HCEC 1CT (cell line): Measurements from ENCODE around the gene MYO1D.
A peak's percentile ranks its signal among the peaks of the same experiment; 100 is the strongest.
"Not testable (repeated sequence)": the region's sequence is repeated elsewhere in the genome, so short reads cannot be mapped to it uniquely, and the experiment has no call there.

Experiments used
- DNase-seq: peaks from one replicate; pipeline ENCODE4 v3.0.0-alpha.2; 2017

MYO1D gene

DNA sequence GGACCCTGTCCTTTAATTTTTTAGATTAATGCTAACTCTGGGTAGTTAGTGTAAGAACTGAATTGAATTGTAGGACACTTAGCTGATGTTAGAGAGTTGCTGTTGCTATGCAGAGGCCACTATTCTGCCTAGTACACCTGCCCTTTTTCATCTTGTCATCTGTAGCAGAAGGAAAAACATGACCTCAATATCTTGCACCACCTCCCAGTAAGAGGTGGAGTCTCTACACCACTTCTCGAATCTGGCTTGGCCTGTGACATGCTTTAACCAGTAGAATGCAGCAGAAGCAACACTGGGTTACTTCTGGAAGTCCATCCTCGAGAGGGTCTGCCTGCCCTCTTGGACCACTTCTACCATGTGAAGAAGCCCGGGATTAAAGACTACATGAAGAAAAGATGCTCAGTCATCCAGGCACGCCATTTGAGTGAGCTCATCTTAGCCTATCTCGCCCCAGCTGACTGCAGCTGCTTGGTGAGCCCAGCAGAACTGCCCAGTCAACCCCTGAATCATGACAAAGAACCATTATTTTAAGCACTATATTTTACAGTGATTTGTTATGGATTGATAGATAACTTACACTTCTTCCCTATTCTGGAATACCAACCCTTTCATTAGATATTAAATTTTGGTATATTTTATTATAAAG is 153.5 kb downstream of the MYO1D start:
- DNase-seq: peak; percentile 37

DNA sequence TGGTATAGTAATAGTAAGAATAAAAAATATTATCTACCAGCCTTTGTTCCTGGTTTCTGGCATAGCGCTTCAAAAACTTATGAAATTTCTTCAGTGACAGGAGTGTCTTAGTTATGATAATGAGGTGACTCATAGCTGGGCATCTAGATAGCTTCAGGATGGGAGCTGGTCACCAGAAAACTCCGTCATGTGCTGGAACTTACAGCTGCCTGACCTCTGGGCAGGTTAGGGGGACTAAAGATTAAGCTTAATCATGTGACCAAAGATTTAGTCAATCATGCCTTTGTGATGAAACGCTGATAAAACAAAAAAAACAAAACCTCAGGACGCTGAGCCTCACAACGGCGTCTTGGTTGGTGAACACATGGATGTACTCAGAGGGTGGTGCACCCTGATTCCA is 154.2 kb downstream of the MYO1D start:
- no peak for DNase-seq

DNA sequence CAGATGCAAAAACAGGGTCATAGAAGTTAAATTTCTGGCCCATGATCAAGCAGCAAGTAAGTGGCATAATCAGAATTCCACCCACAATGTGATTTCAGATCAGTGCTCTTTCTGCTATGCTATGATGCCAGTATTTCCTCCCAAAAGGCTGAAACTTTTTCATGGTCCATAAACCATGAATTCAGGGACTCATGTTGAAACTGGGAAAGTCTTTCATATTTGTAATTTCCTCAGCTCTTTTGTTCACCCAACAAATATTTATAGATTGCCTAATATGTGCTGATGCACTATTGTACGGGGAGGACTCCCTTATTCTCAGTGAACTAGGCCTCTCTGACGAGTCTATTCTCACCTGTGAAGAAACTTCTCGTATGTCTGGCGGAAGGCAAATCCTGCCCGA is 156.3 kb downstream of the MYO1D start:
- no peak for DNase-seq

DNA sequence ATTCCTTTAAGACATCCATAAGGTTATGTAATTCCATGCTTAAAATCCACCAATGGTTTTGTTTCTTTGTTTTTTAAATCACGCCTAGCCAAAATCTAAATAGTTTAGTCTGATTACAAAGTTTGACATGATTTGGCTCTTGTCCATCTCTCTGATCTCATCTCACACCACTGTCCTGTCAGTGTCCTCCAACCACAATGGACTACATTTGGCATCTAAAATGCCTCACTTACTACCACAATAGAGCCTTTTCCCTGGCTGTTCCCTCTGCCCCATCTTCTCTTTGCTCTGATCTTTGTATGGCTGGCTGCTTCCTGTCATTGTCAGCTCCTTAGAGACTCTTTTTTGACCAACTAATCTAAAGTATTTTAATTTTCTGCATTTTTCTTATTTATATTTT is 157.2 kb downstream of the MYO1D start:
- no peak for DNase-seq

DNA sequence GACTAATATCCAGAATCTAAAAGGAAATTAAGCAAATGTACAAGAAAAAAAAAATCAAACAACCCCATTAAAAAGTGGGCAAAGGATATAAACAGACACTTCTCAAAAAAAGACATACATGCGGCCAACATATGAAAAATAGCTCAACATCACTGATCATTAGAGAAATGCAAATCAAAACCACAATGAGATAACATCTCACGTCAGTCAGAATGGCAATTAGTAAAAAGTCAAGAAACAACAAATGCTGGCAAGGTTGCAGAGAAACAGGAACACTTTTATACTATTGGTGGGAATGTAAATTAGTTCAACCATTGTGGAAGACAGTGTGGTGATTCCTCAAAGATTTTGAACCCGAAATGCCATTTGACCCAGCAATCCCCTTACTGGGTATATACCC is 162.0 kb downstream of the MYO1D start:
- not testable (repeated sequence) for DNase-seq

DNA sequence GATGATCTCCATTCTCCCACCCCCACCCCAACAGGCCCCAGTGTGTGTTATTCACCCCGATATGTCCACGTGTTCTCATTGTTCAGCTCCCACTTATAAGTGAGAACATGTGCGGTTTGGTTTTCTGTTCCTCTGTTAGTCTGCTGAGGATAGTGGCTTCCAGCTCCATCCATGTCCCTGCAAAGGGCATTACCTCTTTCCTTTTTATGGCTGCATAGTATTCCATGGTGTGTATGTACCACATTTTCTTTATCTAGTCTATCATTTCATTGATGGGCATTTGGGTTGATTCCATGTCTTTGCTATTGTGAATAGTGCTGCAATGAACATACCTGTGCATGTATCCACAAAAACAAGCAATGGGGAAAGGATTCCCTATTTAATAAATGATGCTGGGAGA is 162.7 kb downstream of the MYO1D start:
- DNase-seq: not testable (repeated sequence)

DNA sequence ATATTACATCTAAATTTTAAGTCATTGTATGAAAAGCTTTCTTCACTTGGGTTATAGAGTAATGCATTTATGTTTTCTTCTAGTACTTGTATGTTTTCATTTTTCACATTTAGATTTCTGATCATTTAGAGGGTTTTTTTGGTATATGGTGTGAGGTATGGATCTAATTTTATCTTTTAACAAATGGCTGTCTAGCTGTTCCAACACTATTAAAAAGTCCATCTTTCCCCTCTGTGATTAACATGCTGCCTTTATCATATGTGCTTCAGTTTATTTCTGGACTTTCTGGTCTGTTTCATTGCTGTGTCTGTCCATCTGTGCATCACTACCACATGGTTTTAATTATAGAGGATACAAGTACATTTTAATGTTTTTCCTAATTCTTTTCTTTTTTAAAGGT is 163.8 kb downstream of the MYO1D start:
- no peak for DNase-seq

DNA sequence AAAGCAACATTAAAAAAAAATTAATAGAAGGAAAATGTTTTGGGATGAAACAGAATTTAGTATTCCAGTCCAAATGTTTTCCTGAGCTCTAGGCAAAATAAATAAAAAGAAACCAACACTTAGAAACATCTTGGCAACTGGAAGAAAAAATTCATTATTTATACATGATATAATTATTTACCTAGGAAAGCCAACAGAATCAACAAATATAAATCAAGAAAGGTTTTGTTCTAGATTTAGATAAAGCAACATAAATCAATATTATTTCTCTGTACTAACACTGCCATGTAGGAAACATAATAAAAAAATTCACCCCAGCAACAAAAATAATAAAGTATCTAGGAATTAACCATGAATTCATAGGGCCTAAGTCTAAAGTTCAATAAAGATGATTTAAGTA is 167.4 kb downstream of the MYO1D start:
- no peak for DNase-seq

DNA sequence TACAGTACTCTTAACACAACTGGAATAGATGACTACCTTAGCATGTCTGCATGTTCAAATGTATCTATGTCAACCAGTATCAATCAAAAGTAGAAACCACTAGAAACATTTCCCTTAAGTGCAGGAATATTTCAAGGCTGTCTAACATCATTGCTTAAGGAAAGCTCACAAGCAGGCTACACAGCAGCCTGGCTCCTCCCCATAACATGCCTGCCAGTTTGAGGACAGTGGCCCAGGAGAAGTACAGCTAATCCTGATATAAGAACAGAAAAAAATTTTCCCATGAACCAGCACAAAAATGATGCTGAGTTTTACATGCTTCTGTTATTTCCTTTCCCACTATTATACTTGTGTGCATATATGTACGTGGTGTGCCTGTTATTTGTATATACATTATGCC is 175.1 kb downstream of the MYO1D start:
- DNase-seq: no peak

DNA sequence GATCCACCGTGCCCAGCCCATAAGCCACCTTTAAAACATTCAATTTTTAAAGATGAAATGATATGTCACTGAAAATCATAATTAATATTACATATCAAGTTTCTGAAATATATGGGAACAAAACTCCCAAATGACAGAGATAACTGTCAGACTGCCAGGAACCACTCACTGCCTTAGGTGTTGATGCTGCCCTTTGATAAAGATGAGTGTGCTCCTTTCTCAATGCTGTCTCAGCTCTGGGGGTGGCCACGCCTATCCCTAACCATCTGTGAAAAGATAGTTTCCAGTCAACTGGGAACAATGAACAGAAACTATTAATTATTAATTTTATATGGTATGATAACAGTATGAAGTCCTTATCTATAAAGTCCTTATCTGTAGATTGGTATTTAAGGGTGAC is 177.7 kb downstream of the MYO1D start:
- no peak for DNase-seq

DNA sequence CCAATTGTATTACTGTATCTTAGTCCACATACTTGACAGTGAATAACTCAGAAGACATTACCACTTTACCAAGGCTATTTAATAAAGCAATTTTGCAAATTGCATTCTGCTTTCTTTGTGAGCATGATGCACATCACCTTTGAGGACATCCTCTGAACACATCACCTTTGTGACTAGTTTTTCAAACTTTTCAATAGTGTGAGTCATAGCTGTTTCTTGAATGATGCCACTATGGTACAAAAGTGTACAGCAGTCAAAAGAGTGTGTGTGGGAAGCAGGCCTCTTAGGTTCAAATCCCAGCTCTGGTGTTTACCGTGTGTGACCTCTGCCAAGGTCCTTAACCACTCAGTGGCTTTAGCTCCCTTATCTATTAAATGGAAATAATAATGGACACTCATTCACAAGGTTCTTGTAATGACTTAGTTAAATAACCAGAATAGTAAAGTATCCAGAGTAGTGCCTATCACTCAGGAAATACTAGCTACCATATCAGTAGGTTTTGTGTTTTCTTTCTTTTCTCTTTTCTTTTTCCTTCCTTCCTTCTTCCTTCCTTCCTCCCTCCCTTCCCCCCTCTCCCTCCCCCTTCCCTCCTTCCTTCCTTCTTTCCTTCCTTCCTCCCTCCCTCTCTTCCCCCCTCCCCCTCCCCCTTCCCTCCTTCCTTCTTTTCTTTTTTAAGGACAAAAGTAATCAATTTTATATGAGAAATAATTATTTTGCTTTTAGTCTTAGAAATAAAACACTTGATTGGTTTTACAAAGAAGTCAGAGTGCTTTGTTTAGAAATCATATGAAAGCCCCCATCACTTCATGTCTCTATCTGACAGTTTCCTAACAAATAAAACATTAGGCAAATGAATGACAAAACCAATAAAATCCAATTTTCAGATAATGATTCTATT is 178.9 kb downstream of the MYO1D start:
- peak; percentile 9 for DNase-seq

DNA sequence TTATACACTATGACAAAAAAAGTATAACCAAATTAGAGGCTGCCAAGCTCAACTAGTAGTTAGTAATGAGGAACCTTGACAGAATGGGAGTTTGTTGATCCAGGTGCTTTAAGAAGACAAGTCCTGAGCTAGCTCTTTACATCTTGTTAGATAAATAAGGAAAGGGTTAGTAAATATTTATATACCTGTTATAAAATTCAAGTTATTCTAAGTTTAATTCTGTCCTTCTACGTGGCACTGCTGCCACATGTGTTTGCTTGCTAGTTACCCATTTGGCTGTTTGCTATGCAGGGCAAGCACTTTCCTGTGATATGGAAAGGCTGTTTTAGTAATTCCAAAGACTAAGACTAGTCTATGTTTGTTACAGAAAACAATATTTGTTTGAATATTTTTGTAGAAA is 180.5 kb downstream of the MYO1D start:
- no peak for DNase-seq

DNA sequence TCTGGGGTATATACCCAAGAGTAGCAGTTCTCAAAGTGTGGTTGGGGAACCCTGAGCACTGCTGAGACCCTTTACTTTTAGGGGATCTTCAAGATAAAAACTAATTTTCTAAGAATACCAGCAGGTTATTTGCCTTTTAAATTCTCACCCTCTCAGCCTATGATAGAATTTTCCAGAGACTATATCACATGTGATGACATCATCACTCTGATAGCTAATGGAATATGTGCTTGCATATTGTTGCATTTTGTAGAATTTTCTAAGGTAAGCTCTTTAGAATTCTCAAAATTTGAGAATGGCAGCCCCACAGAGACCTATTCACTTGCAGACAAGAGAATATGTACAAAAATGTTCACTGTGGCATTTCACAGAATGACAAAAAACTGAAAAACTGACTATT is 181.1 kb downstream of the MYO1D start:
- DNase-seq: no peak

DNA sequence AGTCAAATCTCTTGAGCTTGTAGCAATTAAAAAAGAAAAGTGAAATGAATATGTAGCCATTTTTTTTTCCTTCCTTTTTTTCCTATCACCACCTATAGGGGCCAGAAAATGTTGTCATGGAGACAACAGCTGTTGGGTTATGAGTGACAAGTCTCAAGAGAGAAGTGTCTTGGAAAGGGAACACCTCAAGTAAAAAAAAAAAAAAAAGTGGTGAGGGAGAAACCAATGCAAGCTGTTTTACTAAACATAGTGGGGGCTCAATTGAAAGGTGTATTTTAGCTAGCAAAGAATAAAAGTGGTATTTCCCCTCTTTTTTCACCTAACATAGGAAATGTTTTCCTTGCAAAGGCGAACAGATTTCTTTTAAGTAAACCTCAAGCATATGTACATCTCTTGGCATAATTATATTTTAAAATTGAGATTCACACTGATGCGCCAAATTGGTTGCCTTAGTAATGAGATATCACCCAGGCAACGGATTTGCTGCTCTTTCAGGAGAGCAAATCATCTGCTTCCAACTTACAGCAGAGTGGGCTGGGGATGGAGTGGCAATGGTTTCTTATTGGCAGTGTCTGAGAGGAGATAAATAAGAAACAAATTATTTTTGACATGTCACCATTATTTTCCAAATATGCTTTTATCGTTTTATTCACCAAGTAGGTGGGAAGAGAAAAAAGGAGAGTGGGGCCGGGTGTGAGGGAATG is 183.6 kb downstream of the MYO1D start:
- no peak for DNase-seq

DNA sequence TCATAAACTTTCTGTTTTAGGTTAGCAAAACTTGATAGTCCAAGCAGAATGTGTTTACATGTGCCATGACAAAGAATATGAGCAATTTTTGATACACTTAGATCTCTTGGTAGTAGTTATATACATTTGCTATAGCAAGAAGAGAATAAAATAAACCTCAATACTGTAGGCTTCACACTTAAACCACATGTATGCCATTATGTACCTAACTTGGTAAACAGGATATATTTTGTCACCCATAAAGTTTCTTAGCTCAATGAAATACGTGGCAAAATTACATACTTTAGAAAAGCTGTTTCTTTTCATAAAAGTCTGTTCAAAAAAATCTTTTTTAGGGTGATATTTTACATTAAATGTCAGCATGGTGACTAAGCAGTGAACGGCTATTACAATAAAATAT is 184.7 kb downstream of the MYO1D start:
- no peak for DNase-seq

DNA sequence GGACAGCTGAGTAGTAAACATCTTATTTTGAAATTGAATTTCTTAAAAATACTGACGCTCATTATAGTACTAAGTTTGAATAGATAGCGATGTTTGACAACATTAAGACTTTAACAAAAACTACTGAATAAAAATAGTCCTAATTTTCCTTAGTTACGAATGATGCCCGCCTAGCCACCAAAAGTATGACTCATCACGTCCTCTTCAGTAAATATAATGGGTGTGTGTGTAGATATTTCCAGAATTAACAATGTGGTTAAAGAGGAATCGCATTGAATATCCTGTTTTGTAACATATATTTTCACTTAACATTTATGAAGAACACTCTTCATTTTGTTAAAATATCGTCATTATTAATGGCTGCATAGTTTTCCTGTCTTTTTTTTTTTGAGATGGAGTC is 187.6 kb downstream of the MYO1D start:
- no peak for DNase-seq

DNA sequence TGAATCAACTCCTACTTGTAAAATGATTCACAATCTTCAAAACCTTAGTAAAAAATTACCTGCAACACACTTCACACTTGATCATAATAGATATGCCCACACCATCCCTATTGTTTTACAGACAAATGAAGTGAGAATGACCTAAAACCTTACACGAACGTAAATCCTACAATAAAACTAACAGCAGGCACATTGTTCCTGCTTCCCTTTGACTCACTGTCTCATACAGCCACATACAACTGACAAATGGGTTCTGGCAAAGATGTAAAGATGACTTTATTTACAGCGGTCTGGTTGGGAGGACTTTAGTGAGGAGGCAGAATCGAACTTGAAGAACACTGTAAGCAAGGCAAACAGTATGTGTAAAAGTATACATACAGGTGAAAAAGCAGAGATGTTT is 188.7 kb downstream of the MYO1D start:
- DNase-seq: no peak

DNA sequence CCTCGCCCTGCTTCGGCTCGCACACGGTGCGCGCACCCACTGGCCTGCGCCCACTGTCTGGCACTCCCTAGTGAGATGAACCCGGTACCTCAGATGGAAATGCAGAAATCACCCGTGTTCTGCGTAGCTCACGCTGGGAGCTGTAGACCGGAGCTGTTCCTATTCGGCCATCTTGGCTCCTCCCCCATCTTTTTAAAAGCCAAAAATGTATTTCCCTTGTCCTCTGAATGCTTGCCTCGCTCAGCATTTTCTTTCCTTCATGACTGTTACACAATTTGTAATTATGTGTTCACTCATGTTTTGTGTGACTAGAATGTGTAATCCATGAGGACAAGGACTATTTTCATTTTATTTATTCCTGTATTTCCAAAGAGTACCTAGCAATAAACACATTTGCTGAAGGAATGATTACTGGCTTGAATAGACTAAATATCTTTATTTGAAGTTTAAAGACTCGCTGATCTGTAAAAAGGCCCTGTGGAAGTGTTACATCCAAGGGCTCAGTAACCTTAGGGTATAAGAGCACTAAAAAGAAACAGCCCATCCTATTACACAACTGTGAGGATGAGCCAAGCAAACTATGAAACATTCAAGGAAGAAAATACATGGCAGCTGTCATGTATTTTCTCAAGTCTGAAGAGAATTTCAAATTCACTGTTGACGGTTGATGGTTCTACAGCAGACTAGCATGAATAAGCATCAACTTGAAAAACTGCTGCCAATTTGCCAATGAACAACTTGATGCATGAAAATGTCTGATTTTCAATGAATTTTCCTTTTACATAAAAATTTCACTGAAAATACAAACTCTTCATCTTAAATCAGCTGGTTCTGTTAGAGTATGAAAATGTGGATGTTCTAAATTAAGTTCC is 192.6 kb downstream of the MYO1D start:
- DNase-seq: no peak

DNA sequence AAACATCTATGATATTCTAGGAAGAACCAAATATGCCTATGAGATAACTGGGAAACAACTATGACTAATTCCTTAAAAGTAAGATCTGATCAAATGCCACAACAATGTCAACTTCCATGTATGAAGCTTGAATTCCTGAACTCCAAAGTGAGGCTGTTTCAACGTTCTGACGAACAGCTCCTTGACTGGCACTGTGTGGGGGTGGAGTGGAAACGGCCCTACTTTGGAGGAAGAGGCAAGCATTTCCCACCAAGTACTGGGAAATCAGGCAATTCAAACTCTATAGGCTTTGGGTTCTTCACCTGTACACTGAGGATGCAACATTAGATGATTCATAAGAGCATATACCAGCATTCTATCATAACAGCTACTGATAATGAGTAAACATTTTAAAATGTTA is 203.0 kb downstream of the MYO1D start:
- DNase-seq: peak; percentile 1

DNA sequence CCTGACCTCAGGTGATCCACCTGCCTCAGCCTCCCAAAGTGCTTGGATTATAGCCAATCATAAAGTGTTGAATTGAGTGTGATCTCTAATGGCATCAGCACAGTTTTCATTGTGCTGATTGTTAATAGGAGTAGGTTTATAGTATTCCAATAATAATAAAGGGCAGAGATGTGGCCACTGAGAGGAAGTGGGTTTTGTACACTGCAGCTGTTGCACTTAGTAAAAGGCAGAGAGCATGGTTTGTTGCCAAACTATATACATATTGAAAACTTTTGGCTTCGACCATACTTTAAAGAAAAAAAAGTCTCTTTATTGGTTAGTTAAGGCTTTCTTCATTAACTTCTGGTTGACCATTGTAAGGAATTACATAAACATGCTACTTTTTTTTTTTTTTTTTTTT is 204.2 kb downstream of the MYO1D start:
- DNase-seq: no peak

DNA sequence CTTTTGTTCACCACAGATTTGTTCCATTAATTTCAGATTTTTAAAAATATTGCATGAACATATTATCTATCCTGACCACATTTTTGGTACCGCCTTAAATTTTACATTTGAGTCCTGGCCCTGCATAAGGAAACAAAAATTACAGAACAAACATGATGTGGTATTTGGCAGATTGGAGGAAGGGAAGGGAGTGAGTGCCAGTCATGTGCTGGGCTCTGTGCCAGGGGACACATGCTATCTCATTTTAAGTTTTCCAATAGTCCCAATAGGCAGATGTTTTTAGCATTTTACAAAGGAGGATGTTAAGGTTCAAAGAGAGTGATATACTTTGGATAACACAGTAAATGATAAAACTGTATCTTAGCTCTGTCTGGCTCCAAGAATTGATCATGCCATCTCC is 205.0 kb downstream of the MYO1D start:
- no peak for DNase-seq

DNA sequence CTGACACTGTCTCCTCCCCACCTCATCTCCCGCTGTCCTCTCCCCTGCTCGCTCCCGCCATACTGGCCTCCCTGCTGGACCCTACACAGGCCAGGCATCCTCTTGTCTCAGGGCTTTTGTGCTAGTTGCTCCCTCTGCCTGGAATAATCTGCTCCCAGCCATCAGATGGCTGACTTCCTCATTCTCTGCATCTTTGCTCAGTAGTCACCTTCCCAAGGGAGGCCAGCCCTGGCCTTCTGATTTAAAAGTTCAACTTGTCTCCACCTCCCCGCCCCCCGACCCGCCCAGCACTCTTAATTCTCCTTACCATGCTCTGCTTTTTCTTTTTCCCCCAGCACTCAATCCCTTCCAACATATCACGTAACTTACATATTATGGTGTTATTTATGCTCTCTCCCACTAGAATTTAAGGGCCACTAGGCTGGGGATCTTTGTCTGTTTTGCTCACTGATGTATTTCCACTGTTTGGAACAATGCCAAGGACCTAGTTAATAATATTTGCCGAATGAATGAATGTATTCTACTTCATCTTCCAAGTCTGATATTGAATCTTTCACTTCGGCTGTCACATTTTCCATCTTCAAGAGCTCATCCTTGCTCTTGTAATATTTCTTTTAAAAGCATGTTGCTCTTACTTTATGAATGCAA is 211.9 kb downstream of the MYO1D start:
- DNase-seq: no peak
